VCaP (cell line): ENCODE measurements around the gene CASZ1.

ENCODE experiments used
- H3K27ac ChIP-seq: fragments of 450-650 bp; 2 replicates; pipeline ENCODE4 v1.5.1; 2017
- TF ChIP-seq, protein P1 (sequence below): fragments of 450-650 bp; conservative IDR thresholded peaks from 2 replicates; pipeline ENCODE4 v1.5.1; 2017; ENCODE audit warnings: mild to moderate bottlenecking, moderate library complexity

The CASZ1 gene

DNA sequence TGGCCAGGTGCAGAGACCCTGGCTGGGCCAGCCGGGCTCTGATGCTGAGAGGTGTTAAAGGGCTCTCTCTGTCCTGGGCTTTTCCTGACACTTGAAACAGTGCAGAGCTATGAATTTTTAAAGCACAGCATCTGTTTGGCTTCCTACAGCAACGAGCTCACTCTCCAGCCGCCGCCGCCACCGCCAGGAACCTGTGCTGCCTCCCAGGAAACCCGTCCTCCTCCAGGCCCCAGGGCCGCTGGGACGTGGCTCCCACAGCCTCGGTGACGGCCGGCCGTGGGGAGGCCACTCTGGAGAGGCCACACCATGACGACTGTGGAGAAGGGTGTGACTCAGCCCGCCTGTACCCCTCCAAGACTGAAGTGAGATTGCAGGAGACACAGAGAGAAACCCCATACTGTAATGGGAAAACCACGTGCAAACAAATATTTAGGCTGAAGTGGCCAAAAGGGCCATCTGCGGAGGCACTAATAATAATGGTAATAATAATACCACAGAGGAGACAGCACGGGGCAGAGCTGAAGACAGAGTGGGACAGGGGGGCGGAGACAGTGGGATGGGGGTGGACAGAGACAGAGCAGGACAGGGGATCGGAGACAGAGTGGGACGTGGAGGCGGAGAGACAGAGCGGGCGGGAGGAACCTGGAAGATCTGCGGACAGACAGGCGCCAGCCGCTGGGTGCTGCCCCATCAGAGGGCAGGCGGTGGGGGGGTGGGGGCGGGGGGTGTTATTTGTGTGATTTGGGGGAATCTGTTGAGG is 139.2 kb downstream of the CASZ1 start:
- TF ChIP-seq, protein P1, sequence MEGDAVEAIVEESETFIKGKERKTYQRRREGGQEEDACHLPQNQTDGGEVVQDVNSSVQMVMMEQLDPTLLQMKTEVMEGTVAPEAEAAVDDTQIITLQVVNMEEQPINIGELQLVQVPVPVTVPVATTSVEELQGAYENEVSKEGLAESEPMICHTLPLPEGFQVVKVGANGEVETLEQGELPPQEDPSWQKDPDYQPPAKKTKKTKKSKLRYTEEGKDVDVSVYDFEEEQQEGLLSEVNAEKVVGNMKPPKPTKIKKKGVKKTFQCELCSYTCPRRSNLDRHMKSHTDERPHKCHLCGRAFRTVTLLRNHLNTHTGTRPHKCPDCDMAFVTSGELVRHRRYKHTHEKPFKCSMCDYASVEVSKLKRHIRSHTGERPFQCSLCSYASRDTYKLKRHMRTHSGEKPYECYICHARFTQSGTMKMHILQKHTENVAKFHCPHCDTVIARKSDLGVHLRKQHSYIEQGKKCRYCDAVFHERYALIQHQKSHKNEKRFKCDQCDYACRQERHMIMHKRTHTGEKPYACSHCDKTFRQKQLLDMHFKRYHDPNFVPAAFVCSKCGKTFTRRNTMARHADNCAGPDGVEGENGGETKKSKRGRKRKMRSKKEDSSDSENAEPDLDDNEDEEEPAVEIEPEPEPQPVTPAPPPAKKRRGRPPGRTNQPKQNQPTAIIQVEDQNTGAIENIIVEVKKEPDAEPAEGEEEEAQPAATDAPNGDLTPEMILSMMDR: no peak

DNA sequence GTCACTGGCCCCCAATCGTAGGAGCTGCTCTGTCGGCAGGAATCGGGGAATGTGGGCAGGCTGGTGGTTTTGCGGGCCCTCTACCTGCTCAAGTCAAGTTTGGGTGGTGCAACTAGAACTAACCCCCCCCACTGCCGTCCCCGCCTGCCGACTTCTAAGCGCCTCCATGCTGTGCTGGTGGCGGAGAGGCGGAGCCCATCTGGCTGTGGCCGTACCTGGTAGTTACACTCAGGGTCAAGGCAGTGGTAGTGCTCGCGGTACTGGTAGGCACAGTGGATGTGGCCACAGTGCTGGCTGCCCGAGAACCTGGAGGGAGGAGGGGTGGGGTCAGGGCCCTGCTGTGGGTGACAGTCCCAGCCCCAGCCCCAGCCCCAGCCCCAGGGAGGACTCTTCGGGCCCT is 140.0 kb downstream of the CASZ1 start:
- H3K27ac ChIP-seq: no peak overlapping the region
- TF ChIP-seq, protein P1: no peak

More for the DNA sequence above, 139.2 kb downstream of the CASZ1 start:
- H3K27ac ChIP-seq: no peak overlapping the region

DNA sequence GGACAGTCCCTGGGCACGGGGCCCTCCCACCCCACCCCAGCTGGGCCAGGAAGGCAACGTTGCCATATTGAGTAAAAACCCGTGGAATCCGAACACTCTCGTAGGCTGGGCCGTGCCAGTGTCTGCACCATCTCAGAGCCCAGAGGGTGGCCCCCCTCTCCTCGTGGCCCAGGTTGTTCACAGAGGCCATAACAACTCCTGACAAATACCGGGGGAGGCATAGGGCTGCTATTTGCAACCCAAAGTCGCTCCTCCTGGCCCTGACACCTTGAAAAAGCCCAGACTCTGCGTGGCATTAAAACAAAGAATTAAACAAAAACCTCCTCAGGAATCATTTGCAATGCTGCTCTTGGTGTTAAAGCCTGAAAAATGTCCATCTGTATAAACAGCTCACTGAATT is 141.4 kb downstream of the CASZ1 start:
- TF ChIP-seq, protein P1: no peak
- H3K27ac ChIP-seq: no peak overlapping the region; the same call in 1 of the 2 replicates

DNA sequence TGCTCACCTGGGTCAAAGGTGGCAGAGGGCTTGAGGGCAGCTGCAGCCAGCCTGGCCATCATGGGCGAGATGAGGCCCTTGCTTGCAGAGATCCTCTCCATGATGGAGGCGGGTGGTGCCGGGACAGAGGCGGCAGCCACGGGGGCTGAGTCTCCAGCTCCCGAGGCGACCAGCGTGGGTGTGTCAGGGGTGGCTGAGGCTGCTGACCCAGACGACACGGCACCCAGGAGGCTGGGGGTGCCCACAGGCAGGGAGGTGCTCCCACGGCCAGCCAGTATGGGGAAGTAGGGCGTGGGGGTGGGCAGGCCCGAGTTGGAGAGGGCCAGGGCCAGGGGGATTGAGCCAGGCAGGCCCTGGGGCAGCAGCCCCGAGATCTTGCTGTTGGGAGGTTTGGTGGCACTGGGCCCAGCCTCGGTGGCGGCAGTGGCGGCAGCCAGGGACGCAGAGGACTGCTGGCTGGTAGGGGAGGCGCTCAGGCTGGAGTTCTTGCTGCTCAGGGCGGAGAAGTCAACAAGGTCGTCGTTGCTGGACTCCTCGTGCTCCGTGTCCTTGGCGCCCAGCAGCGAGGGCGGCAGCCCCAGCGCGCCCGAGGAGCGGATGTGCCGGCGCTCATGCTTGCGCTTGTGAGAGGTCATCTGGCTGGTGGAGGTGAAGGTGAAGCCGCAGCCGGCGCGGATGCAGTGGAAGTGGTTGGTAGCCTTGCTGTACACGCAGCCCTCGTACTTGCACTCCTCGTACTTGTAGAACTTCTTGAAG is 142.9 kb downstream of the CASZ1 start:
- TF ChIP-seq, protein P1: no peak
- H3K27ac ChIP-seq: peak overlapping the region; percentile 57

DNA sequence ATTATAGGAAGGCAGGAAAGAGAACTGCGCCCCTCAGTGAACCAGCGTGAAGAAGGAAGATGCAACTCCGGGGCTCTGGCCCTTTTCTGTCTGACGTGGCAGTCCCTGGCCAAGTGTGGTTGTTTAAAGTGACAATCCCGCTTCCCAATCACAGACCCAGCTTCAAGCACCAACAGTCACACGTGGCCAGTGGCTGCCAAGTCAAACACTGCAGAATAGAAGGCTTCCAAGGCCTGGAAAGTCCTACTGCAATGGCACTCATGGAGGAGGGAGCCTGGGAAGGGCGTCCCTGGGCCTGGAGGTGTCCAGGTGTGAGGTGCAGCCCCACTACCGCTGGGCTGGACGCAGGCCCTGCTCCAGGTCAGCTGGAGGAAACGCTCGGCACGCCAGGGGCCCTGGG is 143.8 kb downstream of the CASZ1 start:
- TF ChIP-seq, protein P1: no peak

DNA sequence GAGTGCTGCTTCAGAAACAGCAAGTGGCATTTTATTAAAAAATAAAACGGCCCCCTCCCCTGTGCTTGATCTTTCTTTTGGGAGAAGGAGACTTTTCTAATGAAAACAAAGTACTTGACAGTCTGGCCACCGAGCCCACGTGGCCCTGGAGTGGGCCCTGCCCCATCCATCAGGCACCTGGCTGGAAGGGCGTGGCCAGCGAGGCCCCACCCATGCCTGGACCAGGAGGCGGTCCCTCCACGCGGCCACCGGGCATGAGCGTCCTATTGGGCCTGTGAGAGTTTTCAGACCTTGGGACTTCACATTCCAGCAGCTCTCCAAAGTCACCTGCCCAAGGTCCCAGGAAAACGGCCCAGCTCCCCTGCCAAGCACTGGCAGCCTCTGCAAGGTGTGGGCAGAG is 144.7 kb downstream of the CASZ1 start:
- TF ChIP-seq, protein P1: no peak

More for the DNA sequence above, 143.8 kb downstream of the CASZ1 start:
- H3K27ac ChIP-seq: peak overlapping the region; percentile 57

DNA sequence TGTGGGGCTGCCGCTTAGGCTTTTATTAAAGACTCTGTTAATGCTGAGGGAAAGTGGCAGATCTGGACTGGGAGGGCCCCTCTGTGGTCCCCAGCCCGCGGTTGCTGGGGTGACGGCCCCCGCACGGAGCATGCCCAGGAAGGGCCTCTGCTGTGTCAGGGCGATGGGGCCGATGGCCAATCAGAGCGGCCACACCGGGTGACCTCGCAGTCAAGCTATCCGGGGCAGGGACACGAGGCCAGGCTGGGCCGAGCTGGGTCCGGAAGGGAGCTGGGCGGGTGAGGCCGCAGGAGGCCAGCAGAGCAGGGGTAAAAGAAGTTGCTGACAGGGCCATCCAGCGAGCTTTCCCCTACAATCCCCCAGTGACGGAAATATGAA is 145.1 kb downstream of the CASZ1 start:
- TF ChIP-seq, protein P1: no peak
- peak overlapping the region; percentile 57 for H3K27ac ChIP-seq

More for the DNA sequence above, 144.7 kb downstream of the CASZ1 start:
- peak overlapping the region; percentile 57 for H3K27ac ChIP-seq
